Measurements from ENCODE around the gene PLA2G4C. TPM values are rescaled to one million over a fixed set of nuclear protein-coding genes. Genes with fewer than 3 reads are reported as not detected.

PLA2G4C gene
- total RNA-seq, 1 donor from 2014 or later, result 0.26 TPM

- H3K27me3 Mint-ChIP-seq, result peaks cover 35% of the 10 kb centered on the region
- H3K4me3 Mint-ChIP-seq (ENCODE audit: low read depth), result no peak overlapping the region
- TF ChIP-seq CTCF (IDR thresholded peaks at IDR 0.05; ENCODE audit: unreplicated experiment), result no peak
- H3K9me3 Mint-ChIP-seq (ENCODE audit: low read depth), result no peaks in the 10 kb centered on the region
- no peak overlapping the region for H3K27ac Mint-ChIP-seq
- H3K36me3 Mint-ChIP-seq (ENCODE audit: insufficient read depth), result no peaks in the 10 kb centered on the region
- no peak for DNase-seq (ENCODE audit: low spot score, unreplicated experiment)
- H3K4me1 Mint-ChIP-seq (ENCODE audit: low read depth), result no peaks in the 10 kb centered on the region
Measured at GRCh38 chr19:48041877-48042580, 68.6 kb downstream of the PLA2G4C start.

GRCh38 chr19:48036765-48037164, 73.9 kb downstream of the PLA2G4C start:
- H3K36me3 Mint-ChIP-seq (ENCODE audit: insufficient read depth), result no peaks in the 10 kb centered on the region
- H3K4me3 Mint-ChIP-seq (ENCODE audit: low read depth), result no peak overlapping the region
- H3K4me1 Mint-ChIP-seq (ENCODE audit: low read depth), result no peaks in the 10 kb centered on the region
- no peak for TF ChIP-seq CTCF (IDR thresholded peaks at IDR 0.05; ENCODE audit: unreplicated experiment)
- peaks cover 41% of the 10 kb centered on the region for H3K27me3 Mint-ChIP-seq
- no peak for DNase-seq (ENCODE audit: low spot score, unreplicated experiment)
- peaks cover 16% of the 10 kb centered on the region for H3K9me3 Mint-ChIP-seq (ENCODE audit: low read depth)
- no peak overlapping the region for H3K27ac Mint-ChIP-seq

GRCh38 chr19:48033604-48034003, 77.0 kb downstream of the PLA2G4C start:
- H3K36me3 Mint-ChIP-seq (ENCODE audit: insufficient read depth), result no peaks in the 10 kb centered on the region
- peaks cover 36% of the 10 kb centered on the region for H3K27me3 Mint-ChIP-seq
- no peaks in the 10 kb centered on the region for H3K4me1 Mint-ChIP-seq (ENCODE audit: low read depth)
- DNase-seq (ENCODE audit: low spot score, unreplicated experiment), result no peak
- no peak overlapping the region for H3K4me3 Mint-ChIP-seq (ENCODE audit: low read depth)
- peaks cover 16% of the 10 kb centered on the region for H3K9me3 Mint-ChIP-seq (ENCODE audit: low read depth)
- no peak overlapping the region for H3K27ac Mint-ChIP-seq
- no peak for TF ChIP-seq CTCF (IDR thresholded peaks at IDR 0.05; ENCODE audit: unreplicated experiment)

GRCh38 chr19:48030073-48030472, 80.5 kb downstream of the PLA2G4C start:
- TF ChIP-seq CTCF (IDR thresholded peaks at IDR 0.05; ENCODE audit: unreplicated experiment), result no peak
- H3K4me3 Mint-ChIP-seq (ENCODE audit: low read depth), result no peak overlapping the region
- no peak overlapping the region for H3K27ac Mint-ChIP-seq
- no peaks in the 10 kb centered on the region for H3K36me3 Mint-ChIP-seq (ENCODE audit: insufficient read depth)
- H3K9me3 Mint-ChIP-seq (ENCODE audit: low read depth), result no peaks in the 10 kb centered on the region
- H3K4me1 Mint-ChIP-seq (ENCODE audit: low read depth), result no peaks in the 10 kb centered on the region
- no peak for DNase-seq (ENCODE audit: low spot score, unreplicated experiment)
- peaks cover 48% of the 10 kb centered on the region for H3K27me3 Mint-ChIP-seq

GRCh38 chr19:48029431-48029830, 81.2 kb downstream of the PLA2G4C start:
- no peak for DNase-seq (ENCODE audit: low spot score, unreplicated experiment)
- Mint-ChIP-seq H3K36me3 (ENCODE audit: insufficient read depth) (no peaks in the 10 kb centered on the region), H3K27ac (no peak overlapping the region), H3K9me3 (ENCODE audit: low read depth) (no peaks in the 10 kb centered on the region), H3K27me3 (peaks cover 51% of the 10 kb centered on the region), H3K4me1 (ENCODE audit: low read depth) (no peaks in the 10 kb centered on the region), H3K4me3 (ENCODE audit: low read depth) (no peak overlapping the region)
- TF ChIP-seq CTCF (IDR thresholded peaks at IDR 0.05; ENCODE audit: unreplicated experiment), result no peak

All from progenitor cell of endocrine pancreas (in vitro differentiated cells).